Measurements from ENCODE around the gene HOXB8.

Gene HOXB8

DNA sequence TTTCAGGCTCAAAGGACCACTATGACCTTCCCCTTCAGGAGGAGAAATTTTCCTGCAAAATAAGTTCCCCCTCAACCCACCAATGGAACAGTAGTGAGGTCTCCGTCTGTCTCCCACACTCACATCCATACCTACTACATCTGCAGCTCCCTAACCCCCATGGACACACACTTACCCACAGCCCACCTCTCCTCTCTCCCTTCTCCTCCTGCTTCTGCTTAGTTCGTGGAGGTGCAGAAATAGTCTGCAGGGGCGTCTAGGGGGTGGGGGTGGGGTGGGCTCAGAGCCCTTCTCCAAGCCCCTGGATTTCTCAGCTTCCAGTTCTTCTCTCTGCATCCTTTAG lies 45.9 kb downstream of the HOXB8 start:
- Mint-ChIP-seq H3K4me3 (peak overlapping the region in 1 of 3 experiments; percentile 85), H3K9me3 (no peaks in the 10 kb centered on the region), H3K27ac (no peak overlapping the region), H3K4me1 (peaks cover 40% of the 10 kb centered on the region), H3K27me3 (ENCODE audit: low read depth) (peaks cover 33% of the 10 kb centered on the region), H3K36me3 (ENCODE audit: low read depth) (peaks cover 20% of the 10 kb centered on the region)
- TF ChIP-seq, protein P1, sequence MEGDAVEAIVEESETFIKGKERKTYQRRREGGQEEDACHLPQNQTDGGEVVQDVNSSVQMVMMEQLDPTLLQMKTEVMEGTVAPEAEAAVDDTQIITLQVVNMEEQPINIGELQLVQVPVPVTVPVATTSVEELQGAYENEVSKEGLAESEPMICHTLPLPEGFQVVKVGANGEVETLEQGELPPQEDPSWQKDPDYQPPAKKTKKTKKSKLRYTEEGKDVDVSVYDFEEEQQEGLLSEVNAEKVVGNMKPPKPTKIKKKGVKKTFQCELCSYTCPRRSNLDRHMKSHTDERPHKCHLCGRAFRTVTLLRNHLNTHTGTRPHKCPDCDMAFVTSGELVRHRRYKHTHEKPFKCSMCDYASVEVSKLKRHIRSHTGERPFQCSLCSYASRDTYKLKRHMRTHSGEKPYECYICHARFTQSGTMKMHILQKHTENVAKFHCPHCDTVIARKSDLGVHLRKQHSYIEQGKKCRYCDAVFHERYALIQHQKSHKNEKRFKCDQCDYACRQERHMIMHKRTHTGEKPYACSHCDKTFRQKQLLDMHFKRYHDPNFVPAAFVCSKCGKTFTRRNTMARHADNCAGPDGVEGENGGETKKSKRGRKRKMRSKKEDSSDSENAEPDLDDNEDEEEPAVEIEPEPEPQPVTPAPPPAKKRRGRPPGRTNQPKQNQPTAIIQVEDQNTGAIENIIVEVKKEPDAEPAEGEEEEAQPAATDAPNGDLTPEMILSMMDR (IDR thresholded peaks at IDR 0.05; ENCODE audit: unreplicated experiment in 3 of 3) = no peak

GRCh38 chr17:48568499-48569239 lies 46.4 kb downstream of the HOXB8 start:
- Mint-ChIP-seq H3K4me3 (peak overlapping the region in 1 of 3 experiments; percentile 85), H3K4me1 (peaks cover 37% of the 10 kb centered on the region), H3K27ac (no peak overlapping the region), H3K9me3 (no peaks in the 10 kb centered on the region), H3K27me3 (ENCODE audit: low read depth) (peaks cover 28% of the 10 kb centered on the region), H3K36me3 (ENCODE audit: low read depth) (peaks cover 16% of the 10 kb centered on the region)
- TF ChIP-seq, protein P1 (IDR thresholded peaks at IDR 0.05; ENCODE audit: unreplicated experiment in 3 of 3) = no peak

- Mint-ChIP-seq H3K9me3 (no peaks in the 10 kb centered on the region), H3K36me3 (ENCODE audit: low read depth) (peaks cover 8% of the 10 kb centered on the region), H3K27me3 (ENCODE audit: low read depth) (peaks cover 21% of the 10 kb centered on the region), H3K4me3 (peak overlapping the region in 1 of 3 experiments; percentile 85), H3K4me1 (peaks cover 37% of the 10 kb centered on the region), H3K27ac (no peak overlapping the region)
- TF ChIP-seq, protein P1 (IDR thresholded peaks at IDR 0.05; ENCODE audit: unreplicated experiment in 3 of 3) = no peak
These were observed 47.3 kb downstream of the HOXB8 start for GRCh38 chr17:48567646-48568354.

GRCh38 chr17:48567209-48567608 lies 47.9 kb downstream of the HOXB8 start:
- peaks cover 6% of the 10 kb centered on the region for H3K36me3 Mint-ChIP-seq (ENCODE audit: low read depth)
- H3K27me3 Mint-ChIP-seq (ENCODE audit: low read depth) = peaks cover 17% of the 10 kb centered on the region
- TF ChIP-seq, protein P1 (IDR thresholded peaks at IDR 0.05; ENCODE audit: unreplicated experiment in 3 of 3) = no peak
- H3K27ac Mint-ChIP-seq = no peak overlapping the region
- H3K9me3 Mint-ChIP-seq = no peaks in the 10 kb centered on the region
- no peak overlapping the region for H3K4me3 Mint-ChIP-seq
- peaks cover 37% of the 10 kb centered on the region for H3K4me1 Mint-ChIP-seq

GRCh38 chr17:48566717-48567116 lies 48.4 kb downstream of the HOXB8 start:
- H3K4me1 Mint-ChIP-seq = peaks cover 38% of the 10 kb centered on the region
- H3K36me3 Mint-ChIP-seq (ENCODE audit: low read depth) = peaks cover 6% of the 10 kb centered on the region
- H3K4me3 Mint-ChIP-seq = no peak overlapping the region
- TF ChIP-seq, protein P1 (IDR thresholded peaks at IDR 0.05; ENCODE audit: unreplicated experiment in 3 of 3) = no peak
- H3K27me3 Mint-ChIP-seq (ENCODE audit: low read depth) = peaks cover 14% of the 10 kb centered on the region
- H3K9me3 Mint-ChIP-seq = no peaks in the 10 kb centered on the region
- no peak overlapping the region for H3K27ac Mint-ChIP-seq
